ENCODE data around the gene CYTH1. TPM values are rescaled to one million over a fixed set of nuclear protein-coding genes. Genes with fewer than 3 reads are reported as not detected.

The CYTH1 gene
- total and polyA plus RNA-seq, 2 donors (not counting 1 experiment from before 2014, with no cell fraction given): 255 to 353 TPM

DNA sequence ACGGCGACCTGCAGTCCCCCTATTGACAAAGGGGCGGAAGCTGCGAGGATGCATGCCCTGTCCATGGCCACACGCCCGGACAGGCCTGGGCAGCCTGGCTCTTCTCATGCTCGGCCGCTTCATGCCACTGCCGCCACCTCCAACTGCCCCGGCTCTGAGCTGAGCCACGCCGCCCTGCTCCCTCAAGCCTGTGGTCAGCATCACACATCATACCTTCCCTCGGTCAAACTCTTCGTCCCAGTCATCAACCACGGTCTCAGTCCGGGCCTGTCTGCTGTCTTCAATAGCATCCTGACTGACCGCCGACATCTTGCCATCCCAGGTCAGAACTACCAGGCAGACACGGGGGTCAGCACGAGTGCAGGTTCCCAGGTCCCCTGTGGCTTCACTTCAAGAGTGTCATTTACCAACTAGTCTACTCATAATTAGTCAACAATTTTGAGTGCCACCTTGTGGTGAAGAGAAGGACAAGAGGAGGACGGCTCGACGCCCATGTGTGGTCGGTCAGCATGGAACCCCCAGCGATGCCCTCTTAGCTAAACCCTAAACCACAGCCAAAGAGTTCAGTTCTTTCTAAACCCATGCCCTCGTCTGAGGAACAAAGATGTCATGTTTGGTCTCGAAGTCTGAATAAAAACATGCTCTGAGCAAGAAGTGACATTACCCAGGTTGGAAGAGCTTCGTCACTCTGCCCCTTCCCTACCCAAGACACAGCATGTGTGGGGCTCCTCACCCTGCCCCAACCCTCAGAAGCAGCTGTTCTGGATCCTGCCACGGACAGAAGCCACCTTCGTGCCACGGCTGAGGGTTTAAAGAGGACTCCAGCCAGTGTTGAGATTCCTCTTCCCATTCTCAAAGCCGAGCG, 16.9 kb upstream of the CYTH1 start:
- Mint-ChIP-seq H3K27ac (peak overlapping the region; percentile 57), H3K4me1 (peaks cover 12% of the 10 kb centered on the region)
- CTCF ChIA-PET: interaction anchor here (0.6 to 3.7 kb wide), 26 partner anchors 10 to 353 kb away, joined by 3 to 16 read pairs (median 3); no protein-coding TSS in a partner anchor

More for the DNA sequence above, 16.9 kb upstream of the CYTH1 start:
- Histone ChIP-seq H3K79me2 (ENCODE audit: control insufficient read depth, insufficient read depth, low read length) (peaks cover 50% of the 10 kb centered on the region), H3K4me1 (ENCODE audit: control insufficient read depth in 2 of 2, insufficient read depth in 2 of 2, low read length in 2 of 2) (peaks cover 6 to 8% of the 10 kb centered on the region in 2 donors), H3K36me3 (replicated peaks in 1 of 2; ENCODE audit: control extremely low read depth in 1 of 2, control insufficient read depth in 1 of 2, extremely low read depth in 1 of 2, insufficient read depth in 2 of 2, low read length in 1 of 2) (peaks cover 0 to 68% of the 10 kb centered on the region in 2 experiments), H3K4me2 (replicated peaks; ENCODE audit: low read depth, low read length, poor library complexity, severe bottlenecking) (no peak overlapping the region), H3K27me3 (replicated peaks in 1 of 4; ENCODE audit: control extremely low read depth in 1 of 4, control insufficient read depth in 3 of 4, insufficient read depth in 4 of 4, low read length in 3 of 4) (no peaks in the 10 kb centered on the region), H2AFZ (ENCODE audit: insufficient read depth, low read depth, low read length, poor library complexity, severe bottlenecking) (no peak overlapping the region), H3K9ac (ENCODE audit: low read length) (no peak overlapping the region), H3K9me3 (ENCODE audit: control extremely low read depth in 1 of 3, control insufficient read depth in 2 of 3, insufficient read depth in 1 of 3, low read length in 2 of 3) (no peaks in the 10 kb centered on the region), H4K20me1 (ENCODE audit: control insufficient read depth, insufficient read depth, low read length, poor library complexity, severe bottlenecking) (peaks cover 34% of the 10 kb centered on the region), H3K27ac (ENCODE audit: low read length in 2 of 2) (no peak overlapping the region), H3K4me3 (ENCODE audit: control extremely low read depth in 1 of 5, extremely low read depth in 1 of 5, insufficient read depth in 1 of 5, low read depth in 2 of 5, low read length in 4 of 5) (no peak overlapping the region)
- Mint-ChIP-seq H3K4me3 (no peak overlapping the region), H3K27me3 (no peaks in the 10 kb centered on the region), H3K9me3 (ENCODE audit: insufficient read depth) (no peaks in the 10 kb centered on the region)
- peak; percentile 68 for DNase-seq
- peak; percentile 56 for ATAC-seq (ENCODE audit: low read depth)
- WGBS (ENCODE audit: insufficient coverage): 97% methylated on average over 27 of the region's 33 CpGs
- intact Hi-C loops (cut with micrococcal nuclease): loop anchor here (5.0 kb wide), 1 partner anchor 92 kb away; no protein-coding TSS in a partner anchor
- POLR2A ChIA-PET: no interaction called here
- peak; percentile 59 for TF ChIP-seq CTCF (IDR thresholded peaks at IDR 0.05)
- no peak for TF ChIP-seq EZH2 (IDR thresholded peaks at IDR 0.05; ENCODE audit: borderline replicate concordance, insufficient read depth, low read depth, low read length, poor library complexity, severe bottlenecking)

Measured in B cell (primary cell).